T-helper 2 cell (primary cell): Measurements from ENCODE around the gene PFKFB3.
"Not testable (repeated sequence)": the region's sequence is repeated elsewhere in the genome, so short reads cannot be mapped to it uniquely, and the experiment has no call there.

Experiments used
- DNase-seq, 5 experiments: peaks; one replicate each; pipeline versions ENCODE4 v3.0.0 to v3.0.0-alpha.2; 2012 to 2022
- total RNA-seq, 2 donors: gene quantifications; one replicate each; lab custom pipeline; 2026; lab: John Stamatoyannopoulos, UW

Gene PFKFB3
- 63.5 to 326 reads per million in 2 donors for total RNA-seq

DNA sequence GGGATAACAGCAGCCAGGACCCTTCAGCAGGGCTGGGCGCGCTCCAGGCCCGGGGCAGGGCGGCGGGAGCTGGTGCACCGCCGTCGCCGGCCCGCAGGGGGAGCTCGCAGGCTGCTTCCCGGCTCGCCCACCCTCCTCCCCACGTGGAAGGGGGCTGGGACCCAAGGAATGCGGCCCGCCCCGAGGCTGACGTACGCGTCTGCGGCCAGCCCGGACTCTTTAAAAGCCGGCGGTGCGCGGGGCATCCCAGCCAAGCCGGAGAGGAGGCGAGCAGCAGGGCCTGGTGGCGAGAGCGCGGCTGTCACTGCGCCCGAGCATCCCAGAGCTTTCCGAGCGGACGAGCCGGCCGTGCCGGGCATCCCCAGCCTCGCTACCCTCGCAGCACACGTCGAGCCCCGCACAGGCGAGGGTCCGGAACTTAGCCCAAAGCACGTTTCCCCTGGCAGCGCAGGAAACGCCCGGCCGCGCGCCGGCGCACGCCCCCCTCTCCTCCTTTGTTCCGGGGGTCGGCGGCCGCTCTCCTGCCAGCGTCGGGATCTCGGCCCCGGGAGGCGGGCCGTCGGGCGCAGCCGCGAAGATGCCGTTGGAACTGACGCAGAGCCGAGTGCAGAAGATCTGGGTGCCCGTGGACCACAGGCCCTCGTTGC lies at the start of gene PFKFB3:
TSS of gene PFKFB3 (plus strand) at position 249 of the 647 bp plus-strand sequence. CDS start at position 578, 329 bp downstream.
- DNase-seq: peak; percentile 78 to 93 (median 89)

DNA sequence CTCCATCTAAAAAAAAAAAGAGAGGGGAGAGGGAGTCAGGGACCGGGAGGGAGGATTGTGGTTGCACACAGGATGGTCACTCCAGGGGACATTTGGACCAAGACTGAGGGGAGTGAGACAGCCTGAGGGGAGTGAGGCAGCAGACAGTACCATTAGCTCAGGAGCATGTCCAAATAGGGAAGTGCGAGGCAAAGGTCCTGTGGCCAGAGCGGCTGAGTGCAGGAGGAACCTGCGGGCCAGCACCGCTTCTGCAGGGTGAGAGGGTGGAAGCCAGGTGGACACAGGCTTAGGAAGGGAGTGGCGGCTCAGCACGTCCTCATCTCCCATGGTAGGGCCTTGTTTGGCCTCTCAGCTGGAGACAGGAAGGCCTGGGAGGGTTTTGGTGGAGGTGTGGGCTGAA lies 48.9 kb upstream of the PFKFB3 start:
- DNase-seq: no peak

DNA sequence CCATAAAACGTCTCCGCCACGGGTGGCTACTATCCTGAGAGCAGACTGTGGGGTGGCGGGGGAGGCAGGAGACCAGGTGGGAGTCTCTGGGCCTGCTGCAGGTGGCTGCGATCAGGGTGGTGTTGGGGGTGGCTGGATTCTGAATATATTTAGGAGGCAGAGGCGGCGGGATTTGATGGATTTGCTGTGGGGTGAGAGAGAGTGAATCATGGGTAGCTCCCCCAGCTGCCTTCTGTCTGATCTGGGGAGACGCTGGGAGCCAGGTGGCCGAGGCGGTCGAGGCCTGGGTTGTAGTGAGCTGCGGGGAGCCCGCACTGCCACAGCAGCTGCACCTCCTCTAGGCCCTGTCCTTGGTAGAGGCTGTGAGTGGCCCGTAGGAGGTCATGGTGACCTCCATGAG lies 48.2 kb upstream of the PFKFB3 start:
- DNase-seq: no peak

DNA sequence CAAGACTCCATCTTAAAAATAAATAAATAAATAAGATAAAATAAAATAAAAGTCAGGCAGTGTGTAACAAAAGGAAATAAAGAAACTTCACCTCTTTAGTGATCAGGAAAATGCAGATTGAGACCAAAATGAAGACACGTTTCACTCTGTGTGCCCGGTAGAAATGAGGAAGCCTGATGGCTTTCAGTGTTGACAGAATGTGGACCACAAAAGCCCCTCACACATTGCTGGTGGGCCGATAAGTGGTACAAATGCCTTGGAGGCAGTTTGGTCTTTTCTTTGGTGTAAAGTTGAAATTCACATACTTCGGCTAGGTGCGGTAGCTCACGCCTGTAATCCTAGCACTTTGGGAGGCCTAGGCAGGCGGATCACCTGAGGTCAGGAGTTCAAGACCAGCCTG lies 44.5 kb upstream of the PFKFB3 start:
- no peak for DNase-seq

DNA sequence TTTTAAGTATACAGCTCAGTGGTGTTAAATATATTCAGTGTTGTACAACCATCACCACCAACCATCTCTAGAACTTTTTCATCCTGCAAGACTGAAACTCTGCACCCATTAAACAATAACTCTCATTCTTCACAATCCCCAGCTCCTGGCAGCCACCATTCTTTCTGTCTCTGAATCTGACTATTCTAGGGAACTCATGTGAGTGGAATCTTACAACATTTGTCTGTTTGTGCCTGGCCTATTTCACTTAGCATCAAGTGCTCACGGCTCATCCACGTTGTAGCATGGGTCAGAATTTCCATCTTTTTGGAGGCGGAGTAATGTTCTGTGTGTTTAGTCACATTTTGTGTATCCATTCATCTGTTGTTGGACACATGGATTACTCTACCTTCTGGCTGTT lies 40.8 kb upstream of the PFKFB3 start:
- DNase-seq: no peak

DNA sequence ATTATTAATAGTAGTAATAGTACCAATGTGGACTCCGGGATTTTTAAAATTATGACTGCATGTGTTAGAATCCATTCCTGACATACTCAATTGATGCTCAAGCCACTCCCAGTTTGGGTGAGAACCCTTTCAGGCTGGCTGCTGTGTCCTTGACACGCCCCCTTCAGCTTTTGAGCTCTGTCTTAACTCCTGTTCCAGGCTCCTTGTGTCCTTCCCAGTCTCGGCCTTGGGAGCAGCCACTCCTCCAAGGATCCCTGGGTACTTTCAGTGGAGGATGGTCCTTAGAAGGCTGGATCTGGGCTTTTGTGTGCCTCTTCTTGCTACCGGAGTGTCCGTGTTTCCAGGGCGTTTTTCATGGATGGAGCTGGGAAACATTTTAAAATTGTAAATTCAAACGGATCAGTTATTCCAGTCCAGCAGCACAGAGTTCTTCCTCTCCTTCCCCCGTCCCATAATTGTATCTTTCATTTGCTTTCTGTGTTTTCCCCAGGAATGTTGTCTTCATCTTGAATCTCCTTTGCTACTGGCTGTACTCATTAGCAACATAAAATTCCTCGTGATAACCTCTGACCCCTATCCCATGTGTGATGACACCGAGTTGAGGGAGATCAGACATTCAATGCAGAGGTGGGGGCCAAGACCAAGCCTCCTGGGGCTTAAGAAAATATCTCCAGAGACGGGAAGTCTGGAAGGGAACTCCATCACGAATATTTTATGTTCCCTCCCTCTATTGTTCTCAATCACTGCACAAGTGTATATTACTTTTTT lies 40.0 kb upstream of the PFKFB3 start:
- DNase-seq: no peak

DNA sequence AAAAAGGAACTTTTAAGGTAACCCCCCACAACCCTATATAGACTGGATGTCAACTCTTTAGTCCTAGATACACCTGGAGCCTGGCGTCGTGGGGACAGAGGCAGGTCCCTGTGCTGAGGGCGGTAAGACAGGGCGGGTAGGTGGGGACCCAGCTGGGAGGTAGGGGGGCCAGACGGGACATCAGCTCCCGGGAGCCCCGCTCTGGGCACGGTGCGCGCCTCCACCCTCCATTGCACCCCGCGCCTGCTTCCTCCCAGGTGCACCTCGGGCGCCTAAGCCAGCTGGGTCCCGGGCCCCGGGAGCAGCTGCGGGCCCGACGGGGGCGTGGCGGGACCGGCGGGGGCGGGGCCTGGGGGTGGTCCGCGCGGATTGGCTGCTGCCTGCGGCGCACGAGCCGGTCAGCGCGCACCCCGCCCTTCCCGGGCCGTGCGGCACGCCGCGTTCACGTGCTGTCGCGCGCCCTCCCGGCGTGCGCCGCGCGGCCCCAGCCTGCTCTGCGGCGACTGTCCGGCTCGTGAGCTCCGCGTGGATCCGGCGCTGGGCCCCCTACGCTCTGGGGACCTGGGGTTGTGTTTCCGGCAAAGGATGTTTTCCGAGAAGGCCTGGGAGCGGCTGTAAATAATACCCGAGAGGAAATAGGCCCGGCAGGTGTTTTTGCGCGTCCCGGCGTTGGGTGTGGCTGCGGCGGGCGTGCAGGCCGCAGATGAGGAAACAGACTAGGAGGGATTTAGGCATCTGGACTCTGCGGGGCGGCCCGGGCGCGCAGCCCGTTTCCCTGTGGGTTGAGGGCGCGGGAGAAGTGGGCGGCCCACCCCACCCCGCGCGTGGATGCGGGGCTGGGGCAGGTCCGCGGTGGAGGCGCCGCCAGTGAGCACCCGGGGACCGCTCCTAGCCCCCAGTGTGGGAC lies 39.1 kb upstream of the PFKFB3 start:
- DNase-seq: peak; percentile 85 to 97 (median 90)

DNA sequence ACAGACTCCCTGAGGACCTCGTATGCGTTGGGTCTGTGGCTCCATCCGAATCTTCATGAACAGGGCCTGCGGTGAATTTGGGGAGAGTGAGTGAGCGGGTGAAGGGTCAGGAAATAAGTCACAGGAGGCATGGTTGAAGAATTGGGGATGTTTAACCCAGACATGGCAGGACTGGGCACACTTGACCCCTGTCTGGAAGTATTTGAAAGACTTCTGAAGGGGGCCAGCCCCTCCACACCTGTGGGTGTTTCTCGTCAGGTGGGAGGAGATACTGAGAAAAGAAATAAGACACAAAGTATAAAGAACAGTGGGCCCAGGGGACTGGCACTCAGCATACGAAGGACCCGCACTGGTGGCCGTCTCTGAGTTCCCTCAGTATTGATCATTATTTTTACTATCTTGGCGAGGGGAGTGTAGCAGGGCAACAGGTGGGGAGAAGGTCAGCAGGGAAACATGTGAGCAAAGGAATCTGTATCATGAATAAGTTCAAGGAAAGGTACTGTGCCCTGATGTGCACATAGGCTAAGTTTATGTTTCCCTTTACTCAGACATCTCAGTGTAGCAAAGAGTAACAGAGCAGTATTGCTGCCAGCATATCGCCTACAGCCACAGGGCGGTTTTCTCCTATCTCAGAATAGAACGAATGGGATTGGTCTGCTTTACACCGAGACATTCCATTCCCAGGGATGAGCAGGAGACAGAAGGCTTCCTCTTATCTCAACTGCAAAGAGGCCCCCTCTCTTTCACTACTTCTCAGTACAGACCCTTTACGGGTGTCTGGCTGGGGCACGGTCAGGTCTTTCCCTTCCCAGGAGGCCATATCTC lies 38.2 kb upstream of the PFKFB3 start:
- no peak for DNase-seq

DNA sequence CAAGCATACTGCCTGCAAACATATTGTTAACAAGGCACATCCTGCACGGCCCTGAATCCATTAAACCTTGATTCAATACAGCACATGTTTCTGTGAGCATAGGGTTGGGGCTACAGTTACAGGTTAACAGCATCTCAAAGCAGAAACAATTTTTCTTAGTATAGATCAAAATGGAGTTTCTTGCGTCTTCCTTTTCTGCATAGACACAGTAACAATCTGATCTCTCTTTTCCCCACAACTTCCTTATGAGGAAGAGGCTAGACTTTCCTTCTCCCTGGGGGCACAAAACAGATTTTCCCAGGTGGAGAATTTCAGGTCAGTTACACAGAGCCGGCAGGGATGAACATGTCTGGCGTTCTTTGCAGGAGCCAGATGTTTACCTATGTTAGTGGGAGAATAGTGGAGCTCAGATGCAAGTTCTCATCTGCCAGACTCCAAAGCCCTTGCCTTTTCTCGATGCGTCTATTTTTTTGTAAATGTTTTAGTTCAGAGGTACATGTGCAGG lies 37.5 kb upstream of the PFKFB3 start:
- no peak for DNase-seq

DNA sequence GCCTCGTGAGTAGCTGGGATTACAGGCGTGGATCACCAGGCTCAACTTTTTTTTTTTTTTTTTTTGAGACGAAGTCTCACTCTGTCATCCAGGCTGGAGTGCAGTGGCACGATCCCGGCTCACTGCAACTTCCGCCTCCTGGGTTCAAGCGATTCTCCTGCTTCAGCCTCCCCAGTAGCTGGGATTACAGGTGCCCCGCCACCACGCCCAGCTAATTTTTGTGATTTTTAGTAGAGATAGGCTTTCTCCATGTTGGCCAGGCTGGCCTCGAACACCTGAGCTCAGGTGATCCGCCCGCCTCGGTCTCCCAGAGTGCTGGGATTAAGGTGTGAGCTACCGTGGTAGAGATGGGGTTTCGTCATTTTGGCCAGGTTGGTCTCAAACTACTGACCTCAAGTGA lies 36.8 kb upstream of the PFKFB3 start:
- DNase-seq: not testable (repeated sequence)

DNA sequence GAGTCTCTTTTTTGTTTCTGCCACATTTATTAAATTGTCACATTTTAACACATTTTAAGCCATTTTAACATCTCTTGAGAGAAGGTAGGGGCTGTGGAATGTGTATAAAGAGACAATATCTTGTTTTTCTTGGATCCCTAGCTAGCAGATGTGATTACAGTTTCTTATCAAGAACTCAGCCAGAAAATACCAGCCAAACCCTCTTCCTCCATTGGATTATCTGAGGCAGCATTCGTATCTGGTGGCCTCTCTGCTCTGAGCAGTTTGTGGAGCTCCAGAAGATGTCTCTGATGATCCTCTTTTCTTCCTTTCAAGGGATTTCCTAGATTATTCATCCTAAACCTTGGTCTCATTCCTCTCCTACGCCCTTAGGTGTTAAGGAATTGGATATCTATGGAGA lies 35.3 kb upstream of the PFKFB3 start:
- DNase-seq: no peak

DNA sequence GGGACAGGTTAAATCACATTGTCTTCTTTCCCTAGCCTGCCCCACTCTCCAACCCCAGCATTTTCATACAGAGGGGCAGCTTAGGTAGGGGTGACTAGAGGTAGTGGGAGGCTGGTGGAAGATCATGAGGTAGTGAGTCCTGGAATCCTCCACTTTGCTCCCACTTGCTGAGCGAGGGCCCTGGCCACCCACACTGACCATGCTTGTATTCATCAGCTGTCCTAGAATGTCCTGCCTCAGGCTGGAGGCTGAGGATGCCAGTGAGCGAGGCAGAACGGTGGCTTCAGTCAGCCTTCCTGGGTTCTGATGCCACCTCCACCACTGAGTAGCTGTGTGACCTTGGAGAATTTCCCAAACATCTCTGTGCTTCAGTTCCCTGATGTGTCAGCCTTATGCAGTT lies 34.6 kb upstream of the PFKFB3 start:
- DNase-seq: no peak

DNA sequence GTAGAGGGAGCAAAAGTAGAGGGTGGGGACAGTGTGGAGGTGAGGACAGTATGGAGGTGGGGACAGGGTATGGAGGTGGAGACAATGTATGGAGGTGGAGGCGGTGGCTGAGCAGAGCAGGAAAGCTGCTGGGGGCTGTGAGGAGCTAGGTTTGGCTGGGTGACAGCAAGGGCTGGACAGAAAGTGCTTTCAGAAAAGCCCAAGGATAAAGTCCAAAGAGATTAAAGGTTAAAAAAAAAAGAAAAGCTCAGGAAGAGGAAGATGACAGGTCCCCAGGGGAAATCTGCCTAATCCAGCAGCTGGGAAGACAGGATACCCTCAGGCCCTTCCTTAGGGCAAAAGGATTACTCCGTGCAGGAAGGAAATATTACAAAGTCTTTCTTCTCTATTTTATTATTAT lies 32.1 kb upstream of the PFKFB3 start:
- DNase-seq: no peak

DNA sequence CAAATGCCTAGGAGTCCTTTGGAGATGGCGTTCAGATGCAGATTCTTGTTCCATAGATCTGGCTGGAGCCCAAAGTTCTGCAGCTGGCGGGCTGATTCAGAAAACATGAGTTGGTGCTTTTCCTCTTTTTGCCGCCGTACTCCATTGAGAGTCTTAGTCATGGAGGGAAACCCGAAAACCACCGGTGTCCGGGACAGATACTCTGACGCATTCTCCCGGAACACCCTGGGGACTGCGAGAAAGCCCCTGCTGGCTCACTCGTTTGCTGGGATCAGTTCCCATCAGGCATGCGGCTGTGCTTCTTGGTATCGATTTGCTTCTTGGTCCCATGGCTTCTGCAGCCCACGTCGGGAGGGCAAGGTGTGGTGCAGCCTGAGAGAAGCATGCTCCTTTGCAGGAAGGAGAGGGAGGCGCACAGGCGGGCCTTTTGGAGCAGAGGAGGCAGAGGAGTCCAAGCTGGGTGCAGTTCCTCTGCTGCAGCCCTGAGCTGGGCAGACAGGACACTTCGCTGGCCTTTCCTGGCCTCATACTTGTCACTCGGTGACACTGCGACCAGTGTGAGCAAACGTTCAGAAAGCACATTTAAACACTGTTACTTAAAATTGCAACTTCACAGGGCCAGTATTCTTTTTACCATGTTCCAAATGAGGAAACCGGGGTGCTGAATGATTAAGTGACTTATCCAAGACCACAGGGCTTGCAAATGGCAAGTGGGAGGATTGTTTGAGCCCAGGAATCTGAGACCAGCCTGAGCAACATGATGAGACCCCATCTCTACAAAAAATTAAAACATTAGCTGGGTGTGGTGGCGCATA lies 30.6 kb upstream of the PFKFB3 start:
- no peak for DNase-seq

DNA sequence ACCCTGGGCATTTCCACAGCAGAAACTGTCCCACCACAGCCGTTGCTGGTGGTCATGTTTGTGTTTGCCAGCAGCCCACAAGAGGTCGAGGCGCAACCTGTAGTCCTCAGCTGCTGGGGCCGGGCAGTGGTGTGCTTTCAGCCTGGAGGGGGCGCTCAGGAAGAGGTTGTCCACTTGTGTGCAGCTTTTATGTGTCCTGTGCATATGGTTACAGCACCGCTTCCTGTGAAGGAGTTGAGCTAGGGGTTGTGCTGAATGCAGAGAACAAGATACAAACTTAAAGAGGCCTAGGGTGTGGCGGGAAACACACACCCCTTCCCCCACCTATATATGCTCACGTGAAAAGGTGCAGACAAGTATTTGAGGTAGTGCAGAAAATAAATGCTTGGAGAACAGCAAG lies 29.5 kb upstream of the PFKFB3 start:
- peak in 4 of 5 experiments; percentile 34 to 89 (median 37) for DNase-seq

DNA sequence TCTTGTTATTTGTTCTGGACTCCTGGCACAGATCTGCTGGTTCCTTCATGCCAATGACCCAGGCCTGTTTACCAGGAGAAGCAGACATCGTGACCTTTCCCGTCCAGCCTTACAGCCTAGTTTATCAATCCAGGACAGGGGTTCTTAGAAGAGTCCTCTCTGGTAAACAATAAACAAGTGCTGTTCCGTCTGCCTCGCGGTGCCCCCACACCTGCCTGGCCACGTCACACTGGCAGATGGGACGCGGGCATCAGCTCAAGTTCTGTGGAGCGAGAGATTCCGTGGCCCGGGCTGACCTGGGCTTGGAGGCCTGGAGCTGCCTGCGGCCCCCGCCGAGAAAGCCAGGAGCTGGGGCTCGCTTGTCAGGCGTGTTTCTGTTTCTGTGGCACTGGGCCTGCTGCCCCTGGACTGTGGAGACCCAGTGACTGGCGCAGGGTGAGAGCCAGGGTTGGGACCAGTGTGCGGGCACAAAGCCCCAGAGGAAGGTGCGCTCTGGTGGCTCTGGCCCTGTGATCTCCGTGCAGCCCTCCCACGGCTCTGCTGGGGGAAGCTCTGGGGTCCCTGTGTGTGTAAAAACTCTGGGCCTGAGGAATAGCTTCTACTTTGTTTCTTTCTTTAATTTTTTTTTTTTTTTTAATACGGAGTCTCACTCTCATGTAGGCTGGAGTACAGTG lies 28.4 kb upstream of the PFKFB3 start:
- DNase-seq: no peak

DNA sequence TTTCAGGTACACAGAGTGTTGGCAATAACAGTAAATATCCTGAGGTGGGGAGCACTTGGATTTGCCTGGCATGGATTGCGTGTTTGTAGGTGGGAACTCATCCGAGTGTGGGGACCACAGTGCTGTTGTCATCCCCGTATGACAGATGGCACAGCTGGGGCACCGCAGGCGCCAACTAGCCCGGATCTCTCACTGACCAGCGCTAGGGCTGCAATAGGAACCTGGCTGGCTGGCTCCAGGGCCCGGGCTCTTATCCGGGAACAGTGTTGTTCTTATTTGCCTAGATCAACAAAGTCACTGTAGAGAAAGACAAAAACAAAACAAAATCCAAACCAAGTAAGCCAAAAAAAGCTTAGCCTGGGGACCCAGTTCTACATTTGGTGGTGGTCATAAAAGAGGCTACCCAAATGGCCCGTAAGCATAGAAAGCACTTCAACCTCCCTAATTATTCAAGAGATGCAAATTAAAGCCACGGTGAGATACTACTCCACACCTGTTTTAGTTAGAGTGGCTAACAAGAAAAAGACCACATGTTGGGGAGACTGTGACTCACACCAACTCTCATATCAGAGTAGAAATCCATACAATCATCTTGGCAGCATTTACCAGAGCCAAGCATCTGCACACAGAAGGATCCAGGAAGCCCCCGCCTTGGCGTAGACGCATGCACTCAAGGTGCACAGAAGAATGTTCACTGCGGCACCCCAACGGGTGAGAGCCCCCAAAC lies 27.2 kb upstream of the PFKFB3 start:
- no peak for DNase-seq

DNA sequence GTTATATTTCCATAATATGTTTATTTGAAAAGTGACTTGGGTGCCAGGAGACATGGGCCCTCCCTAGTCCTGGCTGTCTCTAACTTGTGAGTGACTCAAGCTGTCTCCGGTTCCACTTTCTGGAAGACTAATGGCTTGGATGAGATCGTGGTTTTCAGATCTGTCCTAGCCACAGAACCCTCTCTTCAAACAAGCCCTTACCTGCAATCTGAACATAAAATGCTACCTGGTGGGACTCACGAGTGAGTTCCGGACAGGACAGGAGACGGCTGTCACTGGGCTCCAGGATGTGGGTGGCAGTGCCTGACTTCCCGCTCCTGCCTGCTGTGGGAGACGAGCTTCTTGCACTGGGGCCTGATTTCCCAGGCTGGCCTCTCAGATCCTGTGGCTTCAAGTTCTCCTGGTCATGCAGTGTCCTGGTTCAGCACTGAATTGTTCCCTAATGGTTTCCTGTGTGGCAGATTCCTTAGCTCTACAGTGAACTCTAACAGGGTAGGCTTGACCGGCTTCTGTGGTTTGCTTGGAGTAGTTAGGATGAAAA lies 26.0 kb upstream of the PFKFB3 start:
- no peak for DNase-seq

DNA sequence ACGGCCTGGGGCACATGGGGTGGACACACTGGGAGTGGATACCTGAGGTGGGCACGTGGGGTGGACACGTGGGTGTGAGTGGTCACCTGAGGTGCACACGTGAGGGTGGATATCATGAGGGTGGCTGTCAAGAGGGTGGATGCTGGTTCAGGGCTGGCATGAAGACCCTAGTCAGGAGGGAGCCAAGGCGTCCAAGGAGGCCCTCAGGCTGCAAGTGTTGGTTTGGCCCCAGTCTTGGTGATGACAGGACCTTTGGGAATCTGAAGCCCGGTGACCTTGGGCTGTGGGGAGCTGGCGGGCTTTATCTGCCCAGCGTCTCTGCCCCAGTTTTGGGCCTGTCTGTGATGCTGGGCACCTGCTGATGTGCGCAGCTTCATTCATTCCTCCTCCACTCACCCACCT lies 24.9 kb upstream of the PFKFB3 start:
- no peak for DNase-seq

DNA sequence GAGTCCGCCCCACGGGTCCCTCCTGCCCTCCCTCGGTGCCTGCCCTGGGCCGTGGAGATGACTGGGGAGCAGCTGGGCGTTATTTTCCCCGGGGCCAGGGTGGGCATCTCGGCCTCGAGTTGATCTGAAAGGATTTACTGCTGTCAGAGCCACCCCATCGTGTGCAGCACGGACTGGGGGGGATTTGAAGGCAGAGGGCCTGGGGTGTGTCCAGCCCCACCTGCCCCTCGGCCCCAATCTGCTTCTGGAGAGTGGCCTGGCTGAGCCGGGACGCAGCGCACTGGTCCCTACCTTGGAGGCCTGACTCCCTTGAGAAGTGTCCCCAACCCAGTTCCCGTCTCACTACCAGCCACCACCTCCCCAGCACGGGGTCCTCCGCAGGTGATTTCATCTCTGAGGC lies 24.2 kb upstream of the PFKFB3 start:
- no peak for DNase-seq
